ENCODE measurements around the gene LRRC4C. TPM values are rescaled to one million over a fixed set of nuclear protein-coding genes. Genes with fewer than 3 reads are reported as not detected.

The LRRC4C gene
- total RNA-seq, 1 experiment from 2014 or later = not detected

DNA sequence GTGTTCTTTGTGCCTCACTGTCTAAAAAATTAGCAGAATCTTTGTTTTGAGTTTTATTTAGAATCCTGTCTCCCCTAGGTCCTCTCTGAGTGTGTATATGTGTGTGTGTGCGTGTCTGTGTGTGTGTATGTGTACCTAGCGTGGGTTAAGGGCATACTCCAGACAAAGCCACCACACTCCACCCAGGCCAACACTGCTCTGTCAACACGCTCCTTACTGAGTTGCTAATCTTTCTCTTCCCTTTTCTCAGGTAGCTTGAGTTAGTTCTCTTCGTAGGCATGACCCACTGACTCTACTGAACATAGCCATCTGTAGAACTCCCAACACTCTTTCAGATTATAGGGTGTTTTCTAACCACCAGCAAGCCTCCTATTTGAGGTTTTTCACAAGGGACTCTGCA lies 131.1 kb downstream of the LRRC4C start:
- no peak for DNase-seq (ENCODE audit: low spot score)

- DNase-seq (ENCODE audit: low spot score) = no peak
These were observed 136.0 kb downstream of the LRRC4C start for GRCh38 chr11:41323446-41323845.

DNA sequence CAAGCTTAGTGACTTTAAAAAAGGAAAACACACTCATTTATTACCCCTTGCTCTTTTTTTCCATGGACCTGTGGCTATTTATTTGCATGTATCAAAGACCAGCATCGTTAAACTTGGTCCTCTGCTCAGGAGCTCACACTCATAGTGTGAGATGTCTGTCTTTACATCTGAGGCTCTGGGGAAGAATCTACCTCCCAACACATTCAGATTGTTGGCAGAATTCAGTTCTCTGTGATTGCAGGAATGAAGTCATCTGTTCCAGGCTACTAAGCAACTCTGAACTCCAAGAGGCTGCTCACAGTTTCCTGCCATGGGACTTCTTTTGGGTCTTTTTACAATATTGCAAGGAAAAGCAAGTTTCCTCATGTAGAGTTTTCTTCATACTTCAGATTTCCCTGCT lies 138.8 kb downstream of the LRRC4C start:
- DNase-seq (ENCODE audit: low spot score) = no peak

DNA sequence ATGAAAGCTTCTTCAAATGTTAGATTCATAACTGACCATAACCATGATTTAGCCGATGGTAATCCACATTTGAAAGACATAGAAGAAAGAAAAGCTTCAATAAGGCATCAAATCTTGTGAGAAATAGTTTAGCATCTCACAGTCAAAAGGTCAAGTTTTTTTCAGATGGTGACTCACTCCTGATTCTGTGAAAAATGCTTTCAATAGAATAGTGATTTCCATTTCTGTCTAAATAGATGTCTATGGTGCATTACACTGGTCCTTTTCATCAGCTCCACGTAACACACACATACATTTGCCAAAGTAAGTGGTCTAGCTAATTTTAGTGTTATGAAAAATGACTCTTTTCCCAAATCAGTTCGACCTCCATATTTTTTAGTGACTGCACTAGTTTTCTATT lies 139.2 kb downstream of the LRRC4C start:
- DNase-seq (ENCODE audit: low spot score) = no peak

- DNase-seq (ENCODE audit: low spot score) = no peak
These were observed 140.0 kb downstream of the LRRC4C start for GRCh38 chr11:41319434-41319833.

DNA sequence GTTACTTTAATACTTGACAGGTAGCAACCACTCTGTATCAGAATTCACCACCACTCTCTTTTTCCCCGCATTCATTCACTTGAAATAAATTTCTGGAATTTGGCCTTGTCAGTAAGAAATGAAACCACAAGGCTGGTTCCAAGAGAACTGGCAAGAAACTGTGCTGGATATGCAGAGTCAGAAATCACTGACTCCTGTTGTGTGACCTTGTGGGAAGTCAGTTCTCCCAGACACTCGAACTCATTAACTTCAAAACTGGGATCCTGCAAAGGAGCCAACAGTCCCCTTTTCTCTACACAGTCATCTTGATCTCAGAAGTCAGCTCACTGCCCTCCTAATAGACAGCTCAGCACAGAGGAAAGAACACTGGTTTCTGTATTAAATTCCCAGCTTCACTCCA lies 142.7 kb downstream of the LRRC4C start:
- no peak for DNase-seq (ENCODE audit: low spot score)

GRCh38 chr11:41313226-41313625 lies 146.2 kb downstream of the LRRC4C start:
- DNase-seq (ENCODE audit: low spot score) = no peak

GRCh38 chr11:41309716-41310115 lies 149.7 kb downstream of the LRRC4C start:
- peak; percentile 16 for DNase-seq (ENCODE audit: low spot score)

GRCh38 chr11:41309111-41309522 lies 150.3 kb downstream of the LRRC4C start:
- DNase-seq (ENCODE audit: low spot score) = no peak

DNA sequence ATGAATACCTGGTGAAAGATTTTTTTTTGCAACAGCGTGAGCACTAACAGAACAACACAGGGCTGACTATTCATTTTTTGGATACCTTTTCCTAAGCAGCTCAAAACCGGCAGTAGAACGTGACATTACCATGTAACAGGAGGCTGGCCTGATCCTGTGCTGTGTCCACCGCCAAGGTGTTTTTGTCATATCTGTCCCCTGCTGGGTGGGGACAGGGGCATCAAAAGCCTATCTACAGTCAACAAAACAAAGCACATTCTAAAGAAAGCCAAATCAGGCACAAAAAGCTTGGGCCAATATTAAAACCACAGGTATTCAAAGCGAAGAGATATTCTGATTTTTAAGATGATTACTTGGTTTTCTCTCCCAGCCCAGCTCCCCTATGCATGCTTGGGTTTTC lies 151.2 kb downstream of the LRRC4C start:
- no peak for DNase-seq (ENCODE audit: low spot score)

- DNase-seq (ENCODE audit: low spot score) = no peak
These were observed 152.0 kb downstream of the LRRC4C start for GRCh38 chr11:41307296-41308080.

- no peak for DNase-seq (ENCODE audit: low spot score)
These were observed 153.0 kb downstream of the LRRC4C start for GRCh38 chr11:41306431-41306830.

- DNase-seq (ENCODE audit: low spot score) = no peak
These were observed 158.4 kb downstream of the LRRC4C start for GRCh38 chr11:41301023-41301422.

DNA sequence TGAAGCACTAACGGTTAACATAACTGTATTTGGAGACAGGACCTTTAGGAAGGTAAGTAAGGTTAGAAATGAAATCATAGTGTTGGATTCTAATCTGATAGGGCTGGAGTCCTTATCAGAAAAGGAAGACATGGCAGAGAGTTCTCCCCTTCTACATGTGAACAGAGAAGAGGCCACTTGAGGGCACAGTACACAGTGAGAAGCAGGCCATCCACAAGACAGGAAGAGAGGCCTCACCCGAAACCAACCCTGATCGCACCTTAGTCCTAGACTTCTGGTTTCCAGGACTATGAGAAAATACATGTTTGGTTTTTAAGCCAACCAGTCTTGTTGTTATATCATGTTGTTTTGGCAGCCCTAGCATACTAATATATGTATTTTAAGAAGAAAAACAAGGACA lies 170.0 kb downstream of the LRRC4C start:
- DNase-seq (ENCODE audit: low spot score) = no peak

- DNase-seq (ENCODE audit: low spot score) = no peak
These were observed 172.7 kb downstream of the LRRC4C start for GRCh38 chr11:41286751-41287150.

DNA sequence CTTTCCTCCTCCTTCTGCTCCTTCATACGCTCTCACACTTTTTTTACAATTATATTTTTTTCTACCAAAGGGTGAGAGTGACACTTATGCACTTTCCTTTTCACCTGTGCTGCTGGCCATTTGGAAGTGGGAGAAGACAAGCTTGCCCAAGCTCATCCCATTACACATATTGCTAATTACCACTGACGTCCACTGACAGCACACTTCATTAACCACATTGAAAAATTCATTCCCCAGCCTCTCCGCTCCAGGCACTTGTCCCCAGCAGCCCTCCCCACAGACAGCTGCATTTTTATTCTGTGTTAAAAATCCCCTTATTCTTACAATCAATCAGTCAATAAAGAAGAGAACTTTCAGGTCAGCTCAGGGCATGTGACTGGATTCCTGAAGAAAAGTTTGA lies 175.1 kb downstream of the LRRC4C start:
- DNase-seq (ENCODE audit: low spot score) = no peak

DNA sequence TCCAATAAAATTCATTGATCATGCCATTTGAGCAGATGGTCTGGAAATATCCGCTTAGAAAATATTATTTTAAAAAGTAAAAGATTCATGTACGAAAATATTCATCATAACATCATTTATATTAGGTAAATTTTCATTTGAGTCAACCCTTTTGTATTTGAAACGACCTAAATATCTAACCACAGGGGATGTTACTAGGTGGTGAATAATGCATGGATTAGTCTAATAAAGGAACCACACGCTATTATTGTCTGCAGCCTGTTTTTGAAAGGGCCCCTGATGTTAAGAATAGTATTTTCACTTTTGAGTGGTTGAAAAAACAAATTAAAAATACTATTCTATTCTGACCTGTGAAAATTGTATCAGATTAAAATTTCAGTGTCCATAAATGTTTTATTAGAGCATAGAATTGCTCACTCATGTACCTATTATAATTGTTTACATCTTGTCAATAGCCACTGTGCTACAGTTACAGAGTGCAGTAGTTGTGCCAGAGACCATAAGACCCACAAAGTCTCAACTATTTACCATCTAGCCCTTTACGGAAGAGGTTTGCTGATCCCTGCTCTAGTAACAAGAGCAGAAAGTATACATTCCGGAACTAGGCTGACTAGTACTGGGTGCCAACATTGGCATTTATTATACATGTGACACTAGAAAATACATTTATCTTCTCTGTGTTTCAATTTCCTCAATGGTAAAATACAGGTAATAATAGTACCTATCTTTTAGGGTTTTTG lies 176.1 kb downstream of the LRRC4C start:
- no peak for DNase-seq (ENCODE audit: low spot score)

DNA sequence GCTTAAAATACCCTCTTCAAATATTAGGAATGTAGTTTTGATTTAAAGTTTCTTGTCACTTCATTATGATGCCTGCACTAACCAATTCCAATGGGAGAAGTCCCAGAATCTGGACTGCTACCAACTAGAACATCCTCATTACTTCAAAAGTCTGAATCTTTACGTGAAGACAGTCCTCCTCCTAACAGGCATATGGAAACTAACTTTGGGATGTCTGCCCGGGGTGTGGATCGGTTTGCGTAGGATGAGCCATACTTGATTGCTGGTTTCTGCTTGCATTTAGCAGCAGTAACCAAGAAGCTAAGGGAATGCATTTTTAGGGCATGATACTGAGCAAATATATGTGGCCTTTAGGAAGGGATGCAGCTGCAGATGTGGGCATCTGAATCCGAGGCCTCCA lies 177.1 kb downstream of the LRRC4C start:
- DNase-seq (ENCODE audit: low spot score) = no peak

GRCh38 chr11:41281131-41281742 lies 178.2 kb downstream of the LRRC4C start:
- DNase-seq (ENCODE audit: low spot score) = no peak

DNA sequence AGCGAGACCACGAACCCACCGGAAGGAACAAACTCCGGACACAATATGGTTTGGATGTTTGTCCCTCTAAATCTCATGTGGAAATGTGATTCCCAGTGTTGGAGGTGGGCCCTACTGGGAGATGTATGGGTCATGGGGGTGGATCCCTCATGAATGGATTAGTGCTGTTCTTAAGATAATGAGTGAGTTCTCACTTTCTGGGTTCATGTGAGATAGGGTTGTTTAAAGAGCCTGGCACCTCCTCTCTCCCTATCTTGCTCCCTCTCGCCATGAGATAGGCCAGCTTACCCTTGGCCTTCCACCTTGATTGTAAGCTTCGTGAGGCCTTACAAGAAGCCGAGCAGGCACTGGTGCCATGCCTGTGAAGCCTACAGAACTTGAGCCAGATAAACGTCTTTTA lies 184.6 kb downstream of the LRRC4C start:
- DNase-seq (ENCODE audit: low spot score) = no peak

DNA sequence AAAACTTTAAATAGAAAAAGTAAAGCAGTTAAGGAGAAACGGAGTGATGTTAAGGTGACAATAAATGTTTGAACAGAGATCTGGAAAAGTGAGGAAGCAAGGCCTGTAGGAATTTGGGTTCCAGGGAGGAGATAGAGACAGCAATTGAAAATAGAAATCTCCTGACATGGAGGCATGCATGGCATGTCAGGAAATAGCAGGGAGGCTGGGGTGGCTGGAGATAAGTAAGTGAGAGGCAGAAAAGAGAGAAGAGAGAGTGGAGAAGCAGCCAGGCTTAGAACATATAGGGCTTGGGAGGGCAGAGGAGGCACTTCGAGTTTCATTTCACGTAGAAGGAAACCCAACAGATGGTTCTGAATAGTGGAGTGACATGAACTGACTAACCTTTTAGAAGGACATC lies 185.5 kb downstream of the LRRC4C start:
- DNase-seq (ENCODE audit: low spot score) = no peak

DNA sequence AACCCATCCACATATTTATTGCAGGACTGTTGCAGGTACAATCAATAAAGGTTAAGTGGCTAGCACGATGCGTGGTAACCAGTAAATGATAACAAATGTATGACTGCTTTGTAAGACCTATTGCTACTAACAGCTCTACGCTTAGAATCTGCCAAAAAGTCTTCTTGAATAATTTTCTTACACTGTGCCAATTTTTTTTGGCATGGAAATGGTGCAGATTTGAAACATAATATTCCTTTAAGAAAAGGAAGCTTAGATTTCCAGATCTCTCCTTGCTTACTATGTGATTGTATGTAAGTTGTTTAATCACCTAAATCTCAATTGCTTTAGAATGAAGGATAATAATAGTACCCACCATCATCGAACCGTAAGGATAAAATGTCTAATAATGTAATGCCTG lies 192.0 kb downstream of the LRRC4C start:
- no peak for DNase-seq (ENCODE audit: low spot score)

- no peak for DNase-seq (ENCODE audit: low spot score)
These were observed 203.4 kb downstream of the LRRC4C start for GRCh38 chr11:41256041-41256440.

All from HT-29 (cell line).